Measurements from ENCODE around the gene TLE4.

DNA sequence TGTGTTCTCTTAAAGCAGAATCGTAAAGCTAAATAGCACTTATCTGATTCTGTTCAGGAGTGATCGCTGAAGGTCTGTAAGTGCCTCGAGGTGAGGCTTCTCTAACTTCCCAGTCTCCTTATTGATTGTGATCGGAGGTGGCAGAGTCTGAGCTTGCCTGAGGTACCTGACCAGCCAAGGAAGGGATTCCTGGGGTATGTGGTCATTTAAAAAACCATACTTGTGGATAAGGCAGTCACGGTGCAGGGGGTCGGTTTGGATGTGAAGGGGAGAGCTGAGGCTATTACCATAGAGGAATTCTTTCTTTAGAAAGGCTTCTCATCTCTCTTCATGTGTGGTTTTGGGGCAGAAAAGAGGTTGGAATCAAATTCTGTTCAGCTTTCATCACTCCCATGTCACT is 193.7 kb downstream of the TLE4 start:
- TF ChIP-seq, protein P1, sequence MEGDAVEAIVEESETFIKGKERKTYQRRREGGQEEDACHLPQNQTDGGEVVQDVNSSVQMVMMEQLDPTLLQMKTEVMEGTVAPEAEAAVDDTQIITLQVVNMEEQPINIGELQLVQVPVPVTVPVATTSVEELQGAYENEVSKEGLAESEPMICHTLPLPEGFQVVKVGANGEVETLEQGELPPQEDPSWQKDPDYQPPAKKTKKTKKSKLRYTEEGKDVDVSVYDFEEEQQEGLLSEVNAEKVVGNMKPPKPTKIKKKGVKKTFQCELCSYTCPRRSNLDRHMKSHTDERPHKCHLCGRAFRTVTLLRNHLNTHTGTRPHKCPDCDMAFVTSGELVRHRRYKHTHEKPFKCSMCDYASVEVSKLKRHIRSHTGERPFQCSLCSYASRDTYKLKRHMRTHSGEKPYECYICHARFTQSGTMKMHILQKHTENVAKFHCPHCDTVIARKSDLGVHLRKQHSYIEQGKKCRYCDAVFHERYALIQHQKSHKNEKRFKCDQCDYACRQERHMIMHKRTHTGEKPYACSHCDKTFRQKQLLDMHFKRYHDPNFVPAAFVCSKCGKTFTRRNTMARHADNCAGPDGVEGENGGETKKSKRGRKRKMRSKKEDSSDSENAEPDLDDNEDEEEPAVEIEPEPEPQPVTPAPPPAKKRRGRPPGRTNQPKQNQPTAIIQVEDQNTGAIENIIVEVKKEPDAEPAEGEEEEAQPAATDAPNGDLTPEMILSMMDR (conservative IDR thresholded peaks at IDR 0.05; ENCODE audit: low read depth, low read length), result no peak
- no peak for TF ChIP-seq EZH2 (IDR thresholded peaks at IDR 0.05; ENCODE audit: low read length, unreplicated experiment)
- no peak for TF ChIP-seq EZH2phosphoT487 (IDR thresholded peaks at IDR 0.05; ENCODE audit: borderline replicate concordance, low read length)

All from PC-3 (cell line).